ENCODE measurements around the gene FMN2. TPM values are rescaled to one million over a fixed set of nuclear protein-coding genes. Genes with fewer than 3 reads are reported as not detected.

Gene FMN2
- total RNA-seq, 1 donor from 2014 or later: 0.15 TPM

DNA sequence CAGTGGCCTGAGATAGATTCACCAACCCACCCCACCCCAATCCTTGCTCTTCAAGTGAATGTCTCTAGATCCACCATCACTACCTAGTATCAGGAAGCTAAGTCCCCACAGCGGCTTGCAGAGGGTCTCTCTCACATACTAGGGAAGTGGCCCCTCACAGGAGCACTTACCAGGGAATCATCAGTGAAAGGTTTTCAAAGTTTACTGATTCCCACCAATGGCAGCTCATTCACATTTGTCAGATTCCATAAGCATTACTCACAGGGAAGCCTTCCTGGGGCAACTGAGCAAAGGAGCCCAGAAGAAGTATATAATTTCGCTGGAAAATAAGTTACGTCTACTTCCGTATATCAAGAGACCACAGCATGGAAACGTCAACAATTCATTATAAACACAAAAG lies 399.5 kb downstream of the FMN2 start:
- peak; percentile 43 for DNase-seq (ENCODE audit: low read depth)

- no peak for DNase-seq (ENCODE audit: low read depth)
Observed at GRCh38 chr1:240491796-240492195, 400.1 kb downstream of the FMN2 start.

GRCh38 chr1:240492832-240493440 lies 401.3 kb downstream of the FMN2 start:
- peak; percentile 22 for DNase-seq (ENCODE audit: low read depth)

DNA sequence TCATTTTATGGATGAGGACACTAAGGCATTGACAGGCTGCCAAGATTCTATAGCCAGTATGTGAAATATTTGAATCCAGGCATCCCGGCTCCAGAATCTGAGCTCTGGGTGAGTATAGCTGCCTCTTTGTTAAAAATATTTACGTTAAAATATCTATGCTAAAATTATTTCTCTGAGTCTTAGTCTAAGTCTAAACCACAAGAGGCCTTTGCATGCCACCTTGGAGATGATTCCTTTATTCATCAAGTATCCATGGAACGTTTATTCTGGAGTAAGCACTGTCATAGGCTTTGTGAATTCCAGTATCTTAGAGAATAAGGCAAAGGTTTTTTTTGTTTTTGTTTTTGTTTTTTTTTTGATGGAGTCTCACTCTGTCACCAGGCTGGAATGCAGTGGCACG lies 403.9 kb downstream of the FMN2 start:
- DNase-seq (ENCODE audit: low read depth): no peak

- no peak for DNase-seq (ENCODE audit: low read depth)
Observed at GRCh38 chr1:240496356-240496755, 404.7 kb downstream of the FMN2 start.

GRCh38 chr1:240496941-240497340 lies 405.3 kb downstream of the FMN2 start:
- DNase-seq (ENCODE audit: low read depth): peak; percentile 12

GRCh38 chr1:240497908-240498307 lies 406.2 kb downstream of the FMN2 start:
- no peak for DNase-seq (ENCODE audit: low read depth)

- no peak for DNase-seq (ENCODE audit: low read depth)
Observed at GRCh38 chr1:240498335-240498734, 406.7 kb downstream of the FMN2 start.

GRCh38 chr1:240499012-240499411 lies 407.3 kb downstream of the FMN2 start:
- peak; percentile 59 for DNase-seq (ENCODE audit: low read depth)

DNA sequence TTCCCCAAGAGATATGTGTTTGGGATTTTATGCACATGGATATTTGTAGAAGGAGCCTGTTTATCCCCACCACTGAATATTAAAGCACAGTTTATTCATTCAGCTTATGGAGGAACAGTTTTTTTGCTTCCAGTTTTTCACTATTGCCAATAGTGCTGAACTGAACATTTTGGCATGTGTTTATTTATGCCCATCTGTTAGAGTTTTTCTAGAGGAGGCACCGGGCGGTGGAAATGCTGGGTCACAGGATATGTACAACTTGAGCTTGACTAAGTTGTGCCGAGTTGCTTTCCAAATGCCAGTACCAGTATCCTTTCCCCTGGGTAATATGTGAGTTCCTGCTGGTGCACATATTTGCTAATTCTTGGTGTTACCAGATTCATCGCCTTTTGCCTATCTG lies 409.0 kb downstream of the FMN2 start:
- DNase-seq (ENCODE audit: low read depth): no peak

- no peak for DNase-seq (ENCODE audit: low read depth)
Observed at GRCh38 chr1:240501115-240501514, 409.4 kb downstream of the FMN2 start.

DNA sequence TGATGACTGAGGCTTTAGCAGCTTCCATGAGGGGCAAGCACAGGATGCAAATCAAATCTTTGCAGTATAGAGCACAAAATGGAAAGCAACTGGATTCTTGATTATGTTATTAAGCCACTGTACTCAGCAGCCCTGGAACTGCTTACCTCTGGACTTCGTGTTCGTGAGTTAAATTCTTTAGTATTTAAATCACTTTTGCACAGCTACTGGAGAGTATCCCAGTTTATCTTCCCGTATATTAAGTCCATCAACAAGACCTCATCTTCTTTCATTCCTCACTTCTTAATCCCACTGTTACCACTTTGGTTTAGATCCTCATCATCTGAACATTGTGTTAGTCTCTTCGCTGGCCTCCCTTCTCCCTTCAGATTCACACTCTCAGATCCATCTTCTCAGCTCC lies 411.4 kb downstream of the FMN2 start:
- no peak for DNase-seq (ENCODE audit: low read depth)

DNA sequence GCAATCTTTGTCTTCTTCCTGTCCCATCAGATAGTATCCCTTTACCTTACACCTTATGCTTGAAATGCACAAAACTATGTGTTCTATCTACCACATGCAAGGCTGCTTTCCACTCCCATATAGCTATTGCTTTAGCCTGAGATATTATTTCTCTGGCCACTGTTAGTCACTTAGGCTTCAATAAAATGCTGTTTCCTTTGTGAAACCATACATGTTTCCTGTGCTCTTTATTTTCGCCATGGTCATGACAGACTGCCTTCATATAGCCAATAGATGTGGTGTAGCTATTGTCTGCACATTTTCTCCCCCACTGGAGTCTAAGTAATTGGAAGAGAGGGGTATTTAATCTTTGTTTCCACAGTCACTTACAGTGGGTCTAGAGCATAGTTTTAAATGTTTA lies 411.9 kb downstream of the FMN2 start:
- no peak for DNase-seq (ENCODE audit: low read depth)

DNA sequence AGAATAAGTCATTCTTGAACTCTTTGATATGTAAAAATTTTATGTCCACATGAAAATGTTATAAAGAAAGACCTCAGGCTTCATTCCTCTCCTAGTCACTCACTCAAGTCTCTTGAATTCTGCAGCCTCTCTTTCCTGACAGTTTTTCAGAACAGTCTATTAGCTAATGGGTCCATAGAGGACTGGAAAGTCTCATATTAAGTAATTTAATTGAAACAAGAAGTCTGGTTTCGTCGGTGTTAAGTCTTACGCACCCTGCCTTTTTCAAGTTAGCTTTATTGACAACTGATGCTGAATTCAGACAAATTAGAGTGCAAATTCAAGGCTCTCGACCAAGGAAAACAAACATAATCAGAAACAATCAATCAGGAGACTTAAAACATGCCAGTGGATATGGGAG lies 414.5 kb downstream of the FMN2 start:
- DNase-seq (ENCODE audit: low read depth): no peak

DNA sequence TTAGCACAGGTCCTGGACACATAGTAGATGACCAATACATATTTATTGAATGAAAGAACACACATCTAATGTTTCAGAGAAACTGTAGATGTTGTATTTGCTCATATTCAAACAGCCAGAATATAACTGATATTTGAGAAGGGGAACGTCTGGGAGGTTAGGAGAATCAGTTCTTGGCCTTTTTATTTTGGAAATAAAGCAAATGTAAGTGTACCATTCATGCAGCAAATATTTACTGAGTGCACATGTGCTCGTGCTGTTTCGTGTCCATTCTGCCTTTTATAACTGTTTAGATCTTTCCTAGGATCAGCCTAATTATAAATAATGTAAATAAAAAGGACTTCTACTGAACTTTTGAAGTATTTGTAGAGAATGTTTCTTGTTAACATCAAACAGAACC lies 416.5 kb downstream of the FMN2 start:
- DNase-seq (ENCODE audit: low read depth): no peak

GRCh38 chr1:240508950-240509349 lies 417.3 kb downstream of the FMN2 start:
- DNase-seq (ENCODE audit: low read depth): no peak

GRCh38 chr1:240511789-240512188 lies 420.1 kb downstream of the FMN2 start:
- DNase-seq (ENCODE audit: low read depth): no peak

DNA sequence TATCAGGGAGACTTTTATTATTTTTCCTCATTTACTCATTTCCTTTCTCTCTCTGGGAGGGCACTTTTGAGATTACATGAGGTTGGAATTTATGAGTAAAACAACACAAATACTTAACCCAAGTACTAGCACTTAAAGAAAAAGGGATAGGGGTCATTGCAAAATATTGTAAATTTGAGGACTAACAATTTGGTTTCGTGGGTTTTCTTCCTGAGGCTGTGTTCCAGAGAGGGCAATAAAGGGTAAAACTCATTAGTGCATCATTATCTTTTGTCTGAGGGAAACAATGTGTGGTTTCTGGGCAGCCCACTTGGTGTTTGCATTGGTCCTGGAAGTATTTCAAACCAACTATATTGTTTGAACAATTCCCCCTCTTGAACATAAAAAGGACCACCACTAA lies 423.8 kb downstream of the FMN2 start:
- DNase-seq (ENCODE audit: low read depth): peak; percentile 72

- peak; percentile 56 for DNase-seq (ENCODE audit: low read depth)
Observed at GRCh38 chr1:240516069-240516468, 424.4 kb downstream of the FMN2 start.

GRCh38 chr1:240517891-240518290 lies 426.2 kb downstream of the FMN2 start:
- DNase-seq (ENCODE audit: low read depth): no peak

DNA sequence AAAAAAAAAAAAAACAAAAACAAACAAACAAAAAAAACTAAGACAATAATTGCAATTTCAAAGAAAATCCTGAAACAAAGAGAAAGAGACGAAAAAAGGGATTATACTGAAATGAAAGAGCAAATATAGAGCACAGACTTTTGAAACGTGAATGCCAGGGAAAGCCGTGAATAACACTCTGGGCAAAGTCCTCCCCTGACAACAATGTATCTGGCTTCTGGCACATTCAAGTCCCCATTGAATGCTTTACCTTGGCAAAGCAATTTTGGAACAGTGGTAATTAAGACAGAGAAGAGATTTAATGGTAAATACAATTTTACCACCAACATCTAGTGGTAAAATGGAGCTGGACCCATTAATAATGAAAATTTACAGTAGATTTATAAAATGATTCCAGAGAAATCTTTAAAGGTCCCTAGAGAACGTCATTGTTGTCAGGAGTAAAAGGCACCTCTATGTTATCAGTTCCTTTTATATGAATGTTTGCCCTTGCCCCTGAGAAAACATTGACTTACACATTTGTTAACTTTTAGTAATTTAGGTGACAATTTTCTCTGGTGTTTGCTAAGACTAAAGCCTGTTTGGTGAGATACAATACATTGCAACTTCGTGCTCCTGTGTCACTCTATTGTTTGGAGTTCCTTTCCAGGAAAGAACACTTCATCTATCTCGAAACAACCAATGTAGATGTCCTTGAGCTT lies 430.6 kb downstream of the FMN2 start:
- no peak for DNase-seq (ENCODE audit: low read depth)

- DNase-seq (ENCODE audit: low read depth): no peak
Observed at GRCh38 chr1:240524356-240525069, 432.8 kb downstream of the FMN2 start.

Data from renal cortical epithelial cell (primary cell).